Mesenchymal stem cell (in vitro differentiated cells and primary cell): Measurements from ENCODE around the gene GABRR1. TPM values are rescaled to one million over a fixed set of nuclear protein-coding genes. Genes with fewer than 3 reads are reported as not detected.

Source experiments
- DNase-seq: peaks from one replicate; pipeline ENCODE4 v3.0.0-alpha.2; 2013
- H2AFZ ChIP-seq: one replicate; pipeline ENCODE4 v1.6.1; 2013; ENCODE audit warnings: low read depth, mild to moderate bottlenecking, control low read depth, inconsistent platforms, low read length, moderate library complexity
- H2AK5ac ChIP-seq: 2 replicates; pipeline ENCODE4 v1.6.1; 2013; ENCODE audit warnings: low read length, moderate library complexity, mild to moderate bottlenecking, inconsistent platforms; ENCODE audit not compliant: severe bottlenecking
- H2BK120ac ChIP-seq: one replicate; pipeline ENCODE4 v1.6.1; 2013; ENCODE audit warnings: low read depth, mild to moderate bottlenecking, inconsistent platforms, low read length, moderate library complexity
- H2BK12ac ChIP-seq, 2 experiments: one replicate each; pipeline ENCODE4 v1.6.1; 2013; ENCODE audit warnings: inconsistent platforms in 2 of 2, low read length in 2 of 2, mild to moderate bottlenecking in 2 of 2, moderate library complexity in 2 of 2, control low read depth in 1 of 2
- H2BK15ac ChIP-seq: one replicate; pipeline ENCODE4 v1.6.1; 2013; ENCODE audit warnings: mild to moderate bottlenecking, low read depth, inconsistent platforms; ENCODE audit not compliant: poor library complexity, severe bottlenecking
- H2BK5ac ChIP-seq: 2 replicates; pipeline ENCODE4 v1.6.1; 2013; ENCODE audit warnings: low read depth, mild to moderate bottlenecking, low read length, control low read depth, inconsistent platforms; ENCODE audit not compliant: poor library complexity, severe bottlenecking
- H3K14ac ChIP-seq, 2 experiments: one replicate each; pipeline ENCODE4 v1.6.1; 2013; ENCODE audit warnings: inconsistent platforms in 2 of 2, low read length in 2 of 2, control low read depth in 1 of 2, mild to moderate bottlenecking in 1 of 2, moderate library complexity in 1 of 2
- H3K18ac ChIP-seq, 2 experiments: one replicate each; pipeline ENCODE4 v1.6.1; 2013; ENCODE audit warnings: inconsistent platforms in 2 of 2, low read length in 2 of 2, control low read depth in 1 of 2, low read depth in 1 of 2, mild to moderate bottlenecking in 1 of 2
- H3K23ac ChIP-seq, 2 experiments: one replicate each; pipeline ENCODE4 v1.6.1; 2013; ENCODE audit warnings: inconsistent platforms in 2 of 2, low read length in 2 of 2, mild to moderate bottlenecking in 2 of 2, moderate library complexity in 2 of 2, control low read depth in 1 of 2
- H3K27ac ChIP-seq: 2 replicates; pipeline ENCODE4 v1.5.1; 2013; ENCODE audit warnings: mild to moderate bottlenecking, moderate library complexity, low read length, control low read depth, inconsistent platforms; ENCODE audit not compliant: poor library complexity, severe bottlenecking
- H3K27me3 ChIP-seq, 2 experiments: 2 replicates each; pipeline versions ENCODE4 v1.6.1 to v1.7.0; 2013; ENCODE audit warnings: low read length in 2 of 2, mild to moderate bottlenecking in 2 of 2, moderate library complexity in 2 of 2, control low read depth in 1 of 2, inconsistent platforms in 1 of 2; ENCODE audit not compliant: control insufficient read depth in 1 of 2, insufficient read depth in 1 of 2
- H3K36me3 ChIP-seq, 2 experiments: 2 replicates each; pipeline versions ENCODE4 v1.6.1 to v1.7.0; 2013; ENCODE audit warnings: low read length in 2 of 2, control low read depth in 1 of 2, inconsistent platforms in 1 of 2, low read depth in 1 of 2, mild to moderate bottlenecking in 1 of 2; ENCODE audit not compliant: insufficient read depth in 2 of 2, control insufficient read depth in 1 of 2
- H3K4ac ChIP-seq, 2 experiments: one replicate each; pipeline ENCODE4 v1.6.1; 2013; ENCODE audit warnings: inconsistent platforms in 2 of 2, low read length in 2 of 2, mild to moderate bottlenecking in 2 of 2, moderate library complexity in 2 of 2, control low read depth in 1 of 2, low read depth in 1 of 2
- H3K4me1 ChIP-seq: 2 replicates; pipeline ENCODE4 v1.6.1; 2013; ENCODE audit warnings: low read depth, low read length, control low read depth; ENCODE audit not compliant: control insufficient read depth, insufficient read depth
- H3K4me2 ChIP-seq: 2 replicates; pipeline ENCODE4 v1.6.1; 2013; ENCODE audit warnings: low read length, mild to moderate bottlenecking, inconsistent platforms; ENCODE audit not compliant: poor library complexity, severe bottlenecking
- H3K4me3 ChIP-seq, 2 experiments: 2 replicates each; pipeline versions ENCODE4 v1.5.1 to v1.7.0; 2013; ENCODE audit warnings: low read length in 2 of 2, mild to moderate bottlenecking in 2 of 2, control low read depth in 1 of 2, low read depth in 1 of 2; ENCODE audit not compliant: insufficient read depth in 1 of 2
- H3K79me1 ChIP-seq: replicated peaks from 2 replicates; pipeline ENCODE4 v1.6.1; 2013; ENCODE audit warnings: mild to moderate bottlenecking, control low read depth, low read length, inconsistent platforms; ENCODE audit not compliant: poor library complexity, severe bottlenecking
- H3K9ac ChIP-seq: 2 replicates; pipeline ENCODE4 v1.7.0; 2013; ENCODE audit warnings: mild to moderate bottlenecking, low read length, moderate library complexity
- H3K9me3 ChIP-seq: 2 replicates; pipeline ENCODE4 v1.7.0; 2013; ENCODE audit warnings: mild to moderate bottlenecking, low read length; ENCODE audit not compliant: control insufficient read depth
- H4K8ac ChIP-seq: one replicate; pipeline ENCODE4 v1.6.1; 2013; ENCODE audit warnings: inconsistent platforms, mild to moderate bottlenecking, low read length, moderate library complexity
- H4K91ac ChIP-seq: one replicate; pipeline ENCODE4 v1.6.1; 2013; ENCODE audit warnings: mild to moderate bottlenecking, low read length, inconsistent platforms
- WGBS: methylation state at CpG from one replicate; pipeline ENCODE4 v1.1.7; 2013; ENCODE audit warnings: mixed read lengths; 5-methylcytosine and 5-hydroxymethylcytosine counted together
- polyA plus RNA-seq, 2 experiments: library from polyadenylated mRNA; stranded (reverse); fragments of 200-250 nt; gene quantifications; one replicate each; pipeline ENCODE4 v1.2.3, GENCODE V29; 2013

The GABRR1 gene
- not detected for polyA plus RNA-seq (2013, experiment 1 of 2)
- not detected for polyA plus RNA-seq (2013, experiment 2 of 2)

DNA sequence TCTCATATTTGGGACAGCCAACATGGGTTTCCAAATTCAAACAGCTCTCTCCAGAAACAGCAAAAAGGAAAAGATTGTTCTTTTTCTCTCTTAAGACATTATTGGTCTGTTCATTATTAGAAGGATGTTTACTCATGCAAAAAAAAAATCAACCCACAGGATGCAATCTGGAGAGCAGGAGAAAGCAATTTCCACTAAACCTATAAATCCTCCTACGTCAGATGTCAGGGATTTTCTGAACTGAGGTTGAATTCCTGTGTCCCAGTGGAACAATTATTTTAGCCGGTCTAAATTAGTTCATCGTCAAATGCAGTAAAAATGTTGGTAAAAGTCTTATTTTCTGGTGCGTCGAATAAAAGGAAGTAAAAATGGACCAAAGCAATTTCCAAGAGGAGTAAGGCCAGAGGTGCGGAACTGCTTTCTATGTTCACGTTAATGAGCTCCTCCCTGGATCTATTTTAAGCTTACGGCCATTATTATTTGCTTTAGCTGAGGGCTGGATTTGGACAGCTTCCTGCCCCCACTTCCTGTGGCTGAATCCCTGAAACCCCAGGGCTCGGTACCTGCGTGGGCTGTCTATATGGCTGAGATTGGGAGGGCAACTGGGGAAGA lies at the start of gene GABRR1:
GABRR1 (minus strand) TSS at position 60 of the 612 bp plus-strand sequence; CDS start at position 24, 36 bp downstream.
- Histone ChIP-seq H2BK120ac (no peak within 1 kb of the TSS), H3K4me3 (no peak within 1 kb of the TSS), H4K91ac (no peak within 1 kb of the TSS), H3K4ac (no peak within 1 kb of the TSS), H3K4me2 (no peak within 1 kb of the TSS), H2AK5ac (no peak within 1 kb of the TSS), H3K18ac (no peak within 1 kb of the TSS), H3K27me3 (peaks cover 27 to 39% of the 10 kb centered on the region in 2 experiments), H3K27ac (no peak within 1 kb of the TSS), H3K36me3 (no peaks in the 10 kb centered on the region), H2BK15ac (no peak within 1 kb of the TSS), H4K8ac (no peak within 1 kb of the TSS), H3K4me1 (peaks cover 2% of the 10 kb centered on the region), H2BK12ac (no peak within 1 kb of the TSS), H3K14ac (no peak within 1 kb of the TSS), H2BK5ac (no peak within 1 kb of the TSS), H3K79me1 (no peaks in the 10 kb centered on the region), H3K9ac (no peak within 1 kb of the TSS), H3K23ac (no peak within 1 kb of the TSS), H2AFZ (no peak within 1 kb of the TSS), H3K9me3 (no peaks in the 10 kb centered on the region)
- DNase-seq = no peak
- WGBS = 41% methylated on average over 10 of the region's 10 CpGs

DNA sequence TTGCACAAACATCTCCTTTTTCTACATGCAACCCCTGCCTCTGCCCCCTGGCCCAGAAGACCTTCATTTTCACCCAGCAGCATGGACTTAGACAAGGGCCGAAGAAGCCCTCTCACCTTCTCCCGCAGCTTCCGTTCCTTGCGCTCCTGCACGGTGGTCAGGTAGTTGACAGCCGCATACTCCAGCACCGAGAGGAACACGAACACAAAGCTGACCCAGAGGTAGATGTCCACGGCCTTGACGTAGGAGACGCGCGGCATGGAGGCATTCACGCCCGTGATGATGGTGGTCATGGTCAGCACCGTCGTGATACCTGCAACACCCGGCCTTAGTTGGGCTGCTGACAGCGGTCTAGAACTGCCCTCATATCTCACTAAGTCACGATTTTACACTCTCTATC lies 47.1 kb upstream of the GABRR1 start:
- WGBS = 93% methylated on average over 20 of the region's 20 CpGs
- H3K9me3 ChIP-seq = no peaks in the 10 kb centered on the region
- no peak overlapping the region for H3K23ac ChIP-seq

DNA sequence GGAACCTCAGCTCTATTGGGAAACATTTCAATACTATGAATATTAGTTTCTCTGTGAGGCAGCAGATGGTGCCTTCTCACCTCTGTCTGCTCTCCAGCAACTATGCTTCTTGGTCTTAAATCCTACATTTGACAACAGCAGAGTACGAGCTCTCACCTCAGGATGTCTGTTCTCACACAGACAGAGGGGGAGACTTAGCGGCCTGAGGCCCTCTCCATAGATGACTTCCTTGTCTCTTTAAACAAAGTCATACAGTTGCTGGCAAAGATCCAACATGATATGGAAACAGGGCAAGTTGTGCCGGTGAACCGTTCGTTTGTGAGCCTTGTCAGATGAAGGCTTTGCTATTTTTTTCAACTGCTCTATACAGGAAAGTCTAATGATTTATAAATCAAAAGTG lies 43.7 kb upstream of the GABRR1 start:
- peak; percentile 9 for DNase-seq
- H3K4ac ChIP-seq = no peak overlapping the region
- no peaks in the 10 kb centered on the region for H3K9me3 ChIP-seq
- no peak overlapping the region for H3K4me3 ChIP-seq
- H4K91ac ChIP-seq = no peak overlapping the region
- H2AK5ac ChIP-seq = no peak overlapping the region
- peaks cover 8 to 46% of the 10 kb centered on the region in 2 experiments for H3K27me3 ChIP-seq
- no peak overlapping the region for H4K8ac ChIP-seq
- H3K23ac ChIP-seq = no peak overlapping the region
- H2BK120ac ChIP-seq = no peak overlapping the region
- no peak overlapping the region for H2AFZ ChIP-seq
- H2BK5ac ChIP-seq = no peak overlapping the region
- no peaks in the 10 kb centered on the region for H3K36me3 ChIP-seq
- no peak overlapping the region for H2BK15ac ChIP-seq
- H3K4me2 ChIP-seq = no peak overlapping the region
- H3K4me1 ChIP-seq = no peaks in the 10 kb centered on the region
- no peak overlapping the region for H3K14ac ChIP-seq
- H3K27ac ChIP-seq = no peak overlapping the region
- H2BK12ac ChIP-seq = no peak overlapping the region
- no peak overlapping the region for H3K18ac ChIP-seq
- WGBS = 23% methylated on average over 2 of the region's 5 CpGs
- H3K9ac ChIP-seq = no peak overlapping the region
- H3K79me1 ChIP-seq = no peaks in the 10 kb centered on the region

More for the DNA sequence above, 47.1 kb upstream of the GABRR1 start:
- Histone ChIP-seq H3K9ac (no peak overlapping the region), H2BK120ac (no peak overlapping the region), H4K8ac (no peak overlapping the region), H3K4me1 (peaks cover 6% of the 10 kb centered on the region), H4K91ac (no peak overlapping the region), H3K4me3 (no peak overlapping the region), H2AFZ (no peak overlapping the region), H3K27ac (no peak overlapping the region), H2BK15ac (no peak overlapping the region), H3K27me3 (peaks cover 8 to 57% of the 10 kb centered on the region in 2 experiments), H3K4ac (no peak overlapping the region), H2BK12ac (no peak overlapping the region), H3K14ac (no peak overlapping the region), H3K36me3 (no peaks in the 10 kb centered on the region), H2BK5ac (no peak overlapping the region), H3K18ac (no peak overlapping the region), H3K79me1 (no peaks in the 10 kb centered on the region), H2AK5ac (no peak overlapping the region), H3K4me2 (no peak overlapping the region)
- DNase-seq = no peak

DNA sequence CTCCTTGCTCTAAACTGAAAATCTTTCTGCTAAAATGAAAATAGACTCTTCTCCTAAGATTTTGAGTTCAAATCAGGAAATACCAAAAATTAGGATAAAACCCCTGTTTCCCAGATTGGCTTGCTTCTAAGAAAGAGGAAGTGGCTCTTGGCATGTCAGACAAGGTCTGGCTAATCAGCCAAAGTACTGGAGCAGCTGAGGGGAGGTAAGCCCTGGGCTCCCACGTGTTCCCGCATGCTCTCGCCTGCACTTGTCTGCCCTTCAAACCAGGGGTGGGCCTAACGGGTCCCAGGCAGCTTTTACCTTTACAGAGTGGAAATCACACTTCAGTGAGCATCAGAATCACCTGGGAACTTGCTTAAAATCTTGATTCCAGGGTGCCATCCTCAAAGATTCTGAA lies 43.2 kb upstream of the GABRR1 start:
- Histone ChIP-seq H3K23ac (no peak overlapping the region), H2BK12ac (no peak overlapping the region), H3K79me1 (no peaks in the 10 kb centered on the region), H2AK5ac (no peak overlapping the region), H4K8ac (no peak overlapping the region), H3K4me2 (no peak overlapping the region), H3K36me3 (no peaks in the 10 kb centered on the region), H3K9me3 (no peaks in the 10 kb centered on the region), H3K27ac (no peak overlapping the region), H3K14ac (no peak overlapping the region), H2AFZ (no peak overlapping the region), H2BK120ac (no peak overlapping the region), H2BK15ac (no peak overlapping the region), H3K9ac (no peak overlapping the region), H3K18ac (no peak overlapping the region), H3K4me3 (no peak overlapping the region), H3K27me3 (peaks cover 4 to 46% of the 10 kb centered on the region in 2 experiments), H2BK5ac (no peak overlapping the region), H3K4ac (no peak overlapping the region), H4K91ac (no peak overlapping the region), H3K4me1 (no peaks in the 10 kb centered on the region)
- 83% methylated on average over 4 of the region's 4 CpGs for WGBS
- no peak for DNase-seq
